Astrocyte of the spinal cord (primary cell): ENCODE measurements around the gene KCP.

ENCODE experiments used
- DNase-seq: peaks from one replicate; pipeline ENCODE4 v3.0.0; 2011; ENCODE audit warnings: low read depth, low spot score
- H3K4me3 ChIP-seq: 2 replicates; pipeline ENCODE4 v1.5.1; 2011; ENCODE audit warnings: low read depth, mild to moderate bottlenecking, low read length, moderate library complexity
- in situ Hi-C: cut with HindIII; loops from 2 replicates; pipeline ENCODE4 v1.10.0; 2017; ENCODE audit warnings: low sequenced_read_pairs
- TF ChIP-seq, protein P1 (sequence below): IDR thresholded peaks from 2 replicates; pipeline ENCODE4 v1.5.1; 2012; ENCODE audit warnings: low read depth, mild to moderate bottlenecking, low read length, inconsistent platforms

The KCP gene

DNA sequence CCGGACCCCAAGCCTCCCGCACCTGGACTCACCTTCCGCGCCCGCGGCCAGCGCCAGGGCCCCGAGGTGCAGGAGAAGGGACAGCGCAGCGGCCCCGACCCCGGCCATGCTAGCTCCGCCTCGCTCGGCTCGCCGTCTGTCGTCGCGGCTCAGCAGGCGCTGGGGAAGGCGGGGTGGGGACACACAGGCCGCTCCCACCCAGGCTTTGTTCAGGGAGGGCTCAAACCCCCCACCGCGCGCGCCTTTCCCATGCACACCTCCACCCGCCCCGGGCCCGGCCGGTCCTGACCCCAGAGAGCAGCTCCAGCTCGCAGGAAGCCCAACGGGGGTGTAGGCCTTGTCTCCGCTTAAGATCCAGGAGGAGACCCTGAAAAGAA is at the start of gene KCP:
TSS of gene KCP (minus strand) at position 141 of the 377 bp plus-strand sequence. CDS start at position 108, 33 bp downstream.
- no peak for DNase-seq
- peak within 1 kb of the TSS; percentile 22 for H3K4me3 ChIP-seq
- TF ChIP-seq, protein P1, sequence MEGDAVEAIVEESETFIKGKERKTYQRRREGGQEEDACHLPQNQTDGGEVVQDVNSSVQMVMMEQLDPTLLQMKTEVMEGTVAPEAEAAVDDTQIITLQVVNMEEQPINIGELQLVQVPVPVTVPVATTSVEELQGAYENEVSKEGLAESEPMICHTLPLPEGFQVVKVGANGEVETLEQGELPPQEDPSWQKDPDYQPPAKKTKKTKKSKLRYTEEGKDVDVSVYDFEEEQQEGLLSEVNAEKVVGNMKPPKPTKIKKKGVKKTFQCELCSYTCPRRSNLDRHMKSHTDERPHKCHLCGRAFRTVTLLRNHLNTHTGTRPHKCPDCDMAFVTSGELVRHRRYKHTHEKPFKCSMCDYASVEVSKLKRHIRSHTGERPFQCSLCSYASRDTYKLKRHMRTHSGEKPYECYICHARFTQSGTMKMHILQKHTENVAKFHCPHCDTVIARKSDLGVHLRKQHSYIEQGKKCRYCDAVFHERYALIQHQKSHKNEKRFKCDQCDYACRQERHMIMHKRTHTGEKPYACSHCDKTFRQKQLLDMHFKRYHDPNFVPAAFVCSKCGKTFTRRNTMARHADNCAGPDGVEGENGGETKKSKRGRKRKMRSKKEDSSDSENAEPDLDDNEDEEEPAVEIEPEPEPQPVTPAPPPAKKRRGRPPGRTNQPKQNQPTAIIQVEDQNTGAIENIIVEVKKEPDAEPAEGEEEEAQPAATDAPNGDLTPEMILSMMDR, result no peak
- in situ Hi-C loops, result no loop called here

DNA sequence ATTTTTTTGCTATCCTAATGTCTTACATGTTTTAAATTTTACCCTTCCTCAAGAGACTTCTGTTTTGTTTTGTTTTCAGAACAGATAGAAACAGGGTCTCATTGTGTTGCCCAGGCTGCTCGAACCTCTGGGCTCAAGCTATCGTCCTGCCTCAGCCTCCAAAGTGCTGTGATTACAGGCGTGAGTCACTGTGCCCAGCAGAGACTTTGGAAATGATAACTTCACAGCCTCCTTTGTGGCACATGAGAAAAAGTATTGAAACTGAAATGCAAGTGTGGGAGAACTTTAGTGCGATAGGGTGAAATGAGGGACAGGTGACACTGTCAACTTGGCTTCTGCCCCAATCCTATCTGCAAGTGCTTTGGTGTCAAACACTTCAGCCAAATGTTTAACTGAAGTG is 48.8 kb upstream of the KCP start:
- no peak for DNase-seq
- in situ Hi-C loops, result no loop called here
- no peak overlapping the region for H3K4me3 ChIP-seq
- TF ChIP-seq, protein P1, result no peak

DNA sequence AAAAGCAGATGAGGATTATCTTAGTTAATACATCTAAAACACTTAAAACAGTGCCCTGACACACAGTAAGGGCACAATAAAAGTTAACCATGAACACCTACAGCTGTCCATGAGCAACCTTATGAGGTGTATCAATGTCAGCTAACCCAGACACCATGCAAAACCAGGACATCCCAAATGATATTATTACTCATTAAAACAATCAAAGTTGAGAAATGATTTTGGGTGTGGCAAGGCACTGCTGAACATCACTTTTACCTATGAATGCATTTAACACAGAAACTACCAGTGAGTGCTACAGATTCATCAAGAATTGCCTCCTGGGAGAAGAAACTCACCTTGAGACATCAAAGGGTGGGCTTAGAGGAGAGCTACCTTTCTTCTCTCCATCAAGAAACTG is 45.5 kb upstream of the KCP start:
- DNase-seq, result no peak
- no peak overlapping the region for H3K4me3 ChIP-seq
- TF ChIP-seq, protein P1, result no peak
- in situ Hi-C loops, result no loop called here

DNA sequence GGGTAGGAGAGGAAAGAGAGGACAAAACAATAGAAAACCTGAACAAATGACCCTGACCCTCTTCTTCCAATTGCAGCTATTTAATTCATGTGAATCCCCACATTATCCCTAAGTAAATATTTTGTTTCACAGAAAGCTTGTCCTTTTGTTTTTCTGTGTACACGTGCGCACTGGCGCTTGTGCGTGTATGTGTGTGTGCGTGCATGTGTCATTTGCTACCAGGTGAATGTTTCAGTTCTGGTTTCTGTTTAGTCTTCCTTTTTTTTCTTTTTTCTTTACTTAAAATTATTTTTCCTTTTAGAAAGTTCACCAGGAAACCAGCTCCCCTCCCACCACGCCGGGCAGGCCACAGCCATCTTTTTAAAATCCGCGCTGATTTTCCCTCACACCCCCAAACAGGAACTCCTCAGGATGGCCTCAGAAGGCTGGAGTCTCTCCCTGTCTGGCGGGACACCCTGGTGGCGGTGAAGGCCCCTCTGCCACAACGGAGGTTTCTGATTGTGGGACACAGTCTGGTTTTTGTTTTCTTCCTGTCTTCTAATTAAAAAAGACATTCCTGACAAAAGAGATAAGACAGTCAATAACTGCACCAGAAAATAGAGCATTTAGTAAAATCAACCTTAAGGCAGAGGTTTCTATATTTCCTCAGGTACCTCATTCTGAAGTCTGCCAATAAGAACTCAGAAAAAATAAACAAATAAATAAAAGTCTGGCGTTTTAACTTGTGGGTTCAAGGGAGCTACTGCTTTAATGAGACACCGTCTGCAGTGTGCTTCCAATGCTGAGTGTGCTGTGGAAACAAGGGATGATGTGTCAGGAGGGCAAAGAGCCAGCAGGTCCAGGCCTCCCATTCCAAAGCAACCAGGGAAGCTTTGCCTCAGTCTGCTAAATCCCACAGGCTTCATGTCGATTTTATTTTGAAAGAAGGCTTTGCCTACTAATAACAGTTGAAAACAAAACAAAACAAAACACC is 44.6 kb upstream of the KCP start:
- DNase-seq, result peak; percentile 69
- TF ChIP-seq, protein P1, result no peak
- in situ Hi-C loops, result no loop called here
- no peak overlapping the region for H3K4me3 ChIP-seq

DNA sequence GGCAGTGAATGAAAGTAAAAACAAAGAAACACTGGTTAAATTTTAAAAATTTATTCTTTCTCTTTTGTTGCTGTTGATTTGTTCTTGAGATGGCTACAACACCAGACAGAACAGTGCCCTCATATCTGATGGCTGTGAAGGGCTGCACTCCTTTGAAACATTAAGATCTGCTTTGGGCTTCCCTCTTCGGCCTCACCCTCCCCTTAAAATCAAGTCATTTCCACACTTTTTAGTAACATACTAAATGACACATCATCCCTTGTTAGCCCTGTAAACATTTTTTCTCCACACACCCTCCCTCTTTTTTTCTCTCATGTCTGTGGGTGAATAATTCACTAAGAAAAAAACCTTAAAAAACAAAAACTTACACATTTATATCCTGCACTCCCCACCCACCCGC is 43.6 kb upstream of the KCP start:
- in situ Hi-C loops, result no loop called here
- no peak overlapping the region for H3K4me3 ChIP-seq
- TF ChIP-seq, protein P1, result no peak
- DNase-seq, result no peak

DNA sequence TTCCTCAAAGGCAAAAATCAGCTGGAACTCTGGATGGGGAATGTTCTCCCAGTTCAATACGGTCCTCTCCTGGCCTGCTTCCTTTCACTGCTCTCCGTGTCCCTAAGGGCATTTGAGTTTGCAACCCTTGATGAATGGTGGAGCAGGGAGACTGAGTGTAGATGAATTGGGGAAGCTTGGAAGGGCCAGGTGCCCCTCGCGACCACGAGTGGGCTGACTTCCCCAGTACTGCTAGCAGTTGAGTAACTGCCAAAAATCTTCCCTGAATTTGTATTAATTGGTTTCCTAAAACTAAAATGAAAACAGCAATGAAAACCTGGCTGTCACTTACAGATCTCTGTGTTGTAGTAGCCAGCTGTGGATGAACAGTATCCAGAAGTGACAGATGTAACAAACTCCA is 40.8 kb upstream of the KCP start:
- no peak for DNase-seq
- H3K4me3 ChIP-seq, result no peak overlapping the region
- TF ChIP-seq, protein P1, result no peak
- in situ Hi-C loops, result no loop called here
